K562 (cell line): Measurements from ENCODE around the gene AGO3. TPM values are rescaled to one million over a fixed set of nuclear protein-coding genes. Genes with fewer than 3 reads are reported as not detected.

Source experiments
- ATAC-seq: fragments of 200-7000 bp; cut with Tn5 transposase; 3 replicates; pipeline ENCODE4 v1.9.1; 2020; ENCODE audit warnings: moderate library complexity
- BruUV-seq: library from RNA; stranded (reverse); fragments of 400-500 nt; replicated peaks from 2 replicates; lab custom pipeline; 2021; lab: Mats Ljungman, UMichigan
- CTCF ChIA-PET: fragments of 300-600 bp; formaldehyde crosslinking; extraction: SDS; loops from one replicate; lab custom pipeline; 2021; ENCODE audit warnings: low intra/inter-chr PET ratio; lab: Yijun Ruan, JAX
- POLR2A ChIA-PET: fragments of 300-600, 350-650 bp; sonication (Branson Sonifier 250); formaldehyde crosslinking; extraction: SDS; loops from one replicate; lab custom pipeline; 2021; ENCODE audit warnings: antibody characterized with exemption, inconsistent platforms; lab: Yijun Ruan, JAX
- DNase-seq, 4 experiments: peaks; one replicate each; pipeline versions ENCODE4 v3.0.0 to v3.0.0-alpha.2; 2011 to 2018; ENCODE audit warnings: low spot score in 3 of 4, mixed read lengths in 3 of 4; ENCODE audit errors: extremely low read depth in 1 of 4
- FAIRE-seq: peaks from 2 replicates; lab custom pipeline; 2011; peaks lifted over from hg19 to GRCh38; lab: Jason Lieb, UNC
- H2AFZ ChIP-seq: 2 replicates; pipeline ENCODE4 v1.6.0; 2011; ENCODE audit warnings: low read depth, low read length, control low read depth, inconsistent platforms
- H3K27ac ChIP-seq: fragments of 200-600 bp; 3 replicates; pipeline ENCODE4 v1.8.0; 2011; ENCODE audit warnings: low read depth, mild to moderate bottlenecking, control low read depth, inconsistent platforms, low read length, moderate library complexity, mixed read lengths; ENCODE audit errors: extremely low read depth
- H3K27me3 ChIP-seq, 2 experiments: fragments of 300-600 bp in 1 of 2; 2 replicates in 1 of 2; 3 replicates in 1 of 2; pipeline versions ENCODE4 v1.6.0 to v1.8.0; 2011; ENCODE audit warnings: inconsistent platforms in 2 of 2, low read length in 2 of 2, mild to moderate bottlenecking in 1 of 2, mixed read lengths in 1 of 2, moderate library complexity in 1 of 2; ENCODE audit not compliant: control insufficient read depth in 2 of 2, insufficient read depth in 2 of 2
- H3K36me3 ChIP-seq: fragments of 300-600 bp; 3 replicates; pipeline ENCODE4 v1.8.0; 2011; ENCODE audit warnings: mild to moderate bottlenecking, low read length, inconsistent platforms; ENCODE audit not compliant: control insufficient read depth, insufficient read depth
- H3K4me1 ChIP-seq, 2 experiments: fragments of 200-600 bp in 1 of 2; replicated peaks in 1 of 2; 2 replicates in 1 of 2; 3 replicates in 1 of 2; pipeline versions ENCODE4 v1.5.1 to v1.8.0; 2011; ENCODE audit warnings: inconsistent platforms in 2 of 2, low read length in 2 of 2, mild to moderate bottlenecking in 1 of 2, mixed read lengths in 1 of 2, moderate library complexity in 1 of 2; ENCODE audit not compliant: control insufficient read depth in 2 of 2, insufficient read depth in 2 of 2
- H3K4me2 ChIP-seq: 2 replicates; pipeline ENCODE4 v1.6.1; 2011; ENCODE audit warnings: low read length, control low read depth, inconsistent platforms, mixed read lengths; ENCODE audit not compliant: insufficient read depth
- H3K4me3 ChIP-seq: fragments of 200-600 bp; sonication (generic), shearing (Covaris generic); 2 replicates; pipeline ENCODE4 v1.5.1; 2016; ENCODE audit warnings: control low read depth, inconsistent platforms
- H3K79me2 ChIP-seq: fragments of 200-600 bp; 3 replicates; pipeline ENCODE4 v1.8.0; 2011; ENCODE audit warnings: low read length, inconsistent platforms; ENCODE audit not compliant: control insufficient read depth, insufficient read depth
- H3K9ac ChIP-seq, 2 experiments: 2 replicates each; pipeline versions ENCODE4 v1.6.0 to v1.6.1; 2011; ENCODE audit warnings: low read depth in 2 of 2, low read length in 2 of 2, control low read depth in 1 of 2, inconsistent platforms in 1 of 2, mild to moderate bottlenecking in 1 of 2, mixed read lengths in 1 of 2; ENCODE audit not compliant: insufficient read depth in 1 of 2
- H3K9me1 ChIP-seq: one replicate; pipeline ENCODE4 v1.6.0; 2011; ENCODE audit warnings: inconsistent platforms, mild to moderate bottlenecking, low read length, moderate library complexity; ENCODE audit not compliant: control insufficient read depth, insufficient read depth
- H3K9me3 ChIP-seq: replicated peaks from 2 replicates; pipeline ENCODE4 v1.5.1; 2011; ENCODE audit warnings: low read depth, low read length, inconsistent platforms; ENCODE audit not compliant: control insufficient read depth, insufficient read depth
- H4K20me1 ChIP-seq: replicated peaks from 2 replicates; pipeline ENCODE4 v1.6.1; 2011; ENCODE audit warnings: low read length, inconsistent platforms, mixed read lengths; ENCODE audit not compliant: control insufficient read depth, insufficient read depth
- ADNP ChIP-seq: fragments of 200-800 bp; sonication (Bioruptor generic); IDR thresholded peaks from 2 replicates; pipeline ENCODE4 v1.6.1; 2016; ENCODE audit warnings: missing genetic modification characterization, missing compliant biosample characterization
- BRF2 ChIP-seq: IDR thresholded peaks from 3 replicates; pipeline ENCODE4 v1.6.1; 2011; ENCODE audit warnings: borderline replicate concordance, mild to moderate bottlenecking; ENCODE audit not compliant: insufficient read length, insufficient read depth
- KLF6 ChIP-seq: fragments of 250-450 bp; sonication (Bioruptor Pico); IDR thresholded peaks from 2 replicates; pipeline ENCODE4 v1.4.0; 2020; ENCODE audit warnings: mild to moderate bottlenecking, moderate library complexity, borderline replicate concordance
- RFX7 ChIP-seq: fragments of 250-450 bp; sonication (Bioruptor Pico); IDR thresholded peaks from 2 replicates; pipeline ENCODE4 v1.5.1; 2021; ENCODE audit warnings: mild to moderate bottlenecking
- ZNF140 ChIP-seq: fragments of 250-450 bp; sonication (Bioruptor Pico); IDR thresholded peaks from 2 replicates; pipeline ENCODE4 v1.8.0; 2021; ENCODE audit warnings: moderate library complexity, mild to moderate bottlenecking, inconsistent platforms
- ZNF282 ChIP-seq: sonication (generic); formaldehyde crosslinking; IDR thresholded peaks from 2 replicates; pipeline ENCODE4 v1.8.1; 2023; ENCODE audit warnings: missing genetic modification reagents
- ZNF589 ChIP-seq: fragments of 200-800 bp; sonication (Bioruptor generic); IDR thresholded peaks from 2 replicates; pipeline ENCODE4 v1.6.1; 2016; ENCODE audit warnings: low read depth, missing genetic modification characterization, missing compliant biosample characterization
- WGBS: fragments of 100-300 bp; shearing (Covaris generic); methylation state at CpG from one replicate; pipeline ENCODE4 v1.1.6; 2016; ENCODE audit warnings: low coverage, mixed read lengths; ENCODE audit not compliant: insufficient coverage; ENCODE audit errors: missing lambda C conversion rate; 5-methylcytosine and 5-hydroxymethylcytosine counted together
- in situ Hi-C: fragments of 300-500 bp; cut with MboI; formaldehyde crosslinking; loops from 4 replicates; pipeline ENCODE4 v1.15.0; 2018; ENCODE audit warnings: inconsistent platforms, mixed read lengths
- intact Hi-C: fragments of 100-400 bp; cut with micrococcal nuclease; formaldehyde crosslinking; loops from 2 replicates; pipeline ENCODE4 v1.14.2; 2022
- polyA plus RNA-seq, 8 experiments: library from polyadenylated mRNA; depleted of rRNA in 4 of 8; stranded (reverse) in 5 of 8; unstranded in 3 of 8; fragments of >200 nt; fragmentation: Nextera tagmentation in 2 of 8; fragmentation: Illumina TruSeq in 1 of 8; extraction: Ambion mirVana in 2 of 8; extraction: Trizol in 1 of 8; gene quantifications; 2 replicates each; pipeline versions ENCODE4 v1.2.1 to v1.2.3, GENCODE V29; 2011 to 2014; ENCODE audit warnings: inconsistent platforms in 1 of 8, missing spikeins in 1 of 8
- total RNA-seq, 7 experiments: library from RNA; depleted of rRNA in 6 of 7; stranded (reverse); fragments of >200 nt in 6 of 7; fragmentation: Illumina TruSeq in 2 of 7; extraction: Trizol in 2 of 7; gene quantifications; 2 replicates each; pipeline versions ENCODE4 v1.2.1 to v1.2.3, GENCODE V29; 2011 to 2021; ENCODE audit warnings: low replicate concordance in 1 of 7
- TF ChIP-seq, protein P1 (sequence below): fragments of 150-350 bp; conservative IDR thresholded peaks from 2 replicates; pipeline ENCODE4 v1.6.1; 2014; ENCODE audit warnings: low read length
- TF ChIP-seq, protein P2 (sequence below): fragments of 200-400 bp; formaldehyde crosslinking; IDR thresholded peaks from 2 replicates; pipeline ENCODE4 v1.6.1; 2017; ENCODE audit warnings: mild to moderate bottlenecking, low read depth, low read length, moderate library complexity
- TF ChIP-seq, protein P3 (sequence below), 2 experiments: fragments of 450-650 bp in 1 of 2; sonication (generic) in 1 of 2; formaldehyde crosslinking in 1 of 2; IDR thresholded peaks in 1 of 2; conservative IDR thresholded peaks in 1 of 2; 2 replicates each; pipeline versions ENCODE4 v1.6.1 to v1.8.1; 2016 to 2023; ENCODE audit warnings: mild to moderate bottlenecking in 2 of 2, moderate library complexity in 2 of 2, inconsistent platforms in 1 of 2, missing genetic modification reagents in 1 of 2
- TF ChIP-seq, protein P4 (sequence below): fragments of 450-650 bp; IDR thresholded peaks from 2 replicates; pipeline ENCODE4 v1.6.1; 2016; ENCODE audit warnings: mild to moderate bottlenecking

The AGO3 gene
- total and polyA plus RNA-seq, 9 of the 15 experiments (the other 6 are each of a cell fraction or from before 2014, with no cell fraction given): 4.5 to 41.5 (median 22.7) TPM

- peak overlapping the region in 1 of 2 experiments; percentile 49; a peak in 2 of 4 replicates for H3K9ac ChIP-seq
- no peak overlapping the region for H3K4me3 ChIP-seq
- no peak overlapping the region for H2AFZ ChIP-seq
- intact Hi-C loops: no loop called here
- no peak for ATAC-seq
- no peaks in the 10 kb centered on the region for H3K27me3 ChIP-seq
- POLR2A ChIA-PET: interaction anchor here (0.5 to 1.5 kb wide), 7 partner anchors 8 to 481 kb away, joined by 3 to 6 read pairs (median 3); no protein-coding TSS in a partner anchor
- H3K9me3 ChIP-seq: no peaks in the 10 kb centered on the region
- no peak overlapping the region for H3K27ac ChIP-seq
- peaks cover 11% of the 10 kb centered on the region for H3K79me2 ChIP-seq
- H3K4me2 ChIP-seq: no peak overlapping the region
- H3K9me1 ChIP-seq: peaks cover 5% of the 10 kb centered on the region
- CTCF ChIA-PET: no interaction called here
- no peaks in the 10 kb centered on the region for H4K20me1 ChIP-seq
- H3K36me3 ChIP-seq: peaks cover 62% of the 10 kb centered on the region; the same call in 2 of the 3 replicates
- 83% methylated on average over 8 of the region's 8 CpGs for WGBS
- H3K4me1 ChIP-seq: peaks cover 5 to 30% of the 10 kb centered on the region in 2 experiments; a peak in 4 of 5 replicates
- in situ Hi-C loops: loop anchor here (5.0 kb wide), 1 partner anchor 93 kb away; no protein-coding TSS in a partner anchor
- DNase-seq: no peak
- FAIRE-seq: no peak
- no TSS peak for BruUV-seq
- TF ChIP-seq ZNF282: no peak
- TF ChIP-seq, protein P1, sequence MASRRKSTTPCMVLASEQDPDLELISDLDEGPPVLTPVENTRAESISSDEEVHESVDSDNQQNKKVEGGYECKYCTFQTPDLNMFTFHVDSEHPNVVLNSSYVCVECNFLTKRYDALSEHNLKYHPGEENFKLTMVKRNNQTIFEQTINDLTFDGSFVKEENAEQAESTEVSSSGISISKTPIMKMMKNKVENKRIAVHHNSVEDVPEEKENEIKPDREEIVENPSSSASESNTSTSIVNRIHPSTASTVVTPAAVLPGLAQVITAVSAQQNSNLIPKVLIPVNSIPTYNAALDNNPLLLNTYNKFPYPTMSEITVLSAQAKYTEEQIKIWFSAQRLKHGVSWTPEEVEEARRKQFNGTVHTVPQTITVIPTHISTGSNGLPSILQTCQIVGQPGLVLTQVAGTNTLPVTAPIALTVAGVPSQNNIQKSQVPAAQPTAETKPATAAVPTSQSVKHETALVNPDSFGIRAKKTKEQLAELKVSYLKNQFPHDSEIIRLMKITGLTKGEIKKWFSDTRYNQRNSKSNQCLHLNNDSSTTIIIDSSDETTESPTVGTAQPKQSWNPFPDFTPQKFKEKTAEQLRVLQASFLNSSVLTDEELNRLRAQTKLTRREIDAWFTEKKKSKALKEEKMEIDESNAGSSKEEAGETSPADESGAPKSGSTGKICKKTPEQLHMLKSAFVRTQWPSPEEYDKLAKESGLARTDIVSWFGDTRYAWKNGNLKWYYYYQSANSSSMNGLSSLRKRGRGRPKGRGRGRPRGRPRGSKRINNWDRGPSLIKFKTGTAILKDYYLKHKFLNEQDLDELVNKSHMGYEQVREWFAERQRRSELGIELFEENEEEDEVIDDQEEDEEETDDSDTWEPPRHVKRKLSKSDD: no peak
- TF ChIP-seq, protein P2, sequence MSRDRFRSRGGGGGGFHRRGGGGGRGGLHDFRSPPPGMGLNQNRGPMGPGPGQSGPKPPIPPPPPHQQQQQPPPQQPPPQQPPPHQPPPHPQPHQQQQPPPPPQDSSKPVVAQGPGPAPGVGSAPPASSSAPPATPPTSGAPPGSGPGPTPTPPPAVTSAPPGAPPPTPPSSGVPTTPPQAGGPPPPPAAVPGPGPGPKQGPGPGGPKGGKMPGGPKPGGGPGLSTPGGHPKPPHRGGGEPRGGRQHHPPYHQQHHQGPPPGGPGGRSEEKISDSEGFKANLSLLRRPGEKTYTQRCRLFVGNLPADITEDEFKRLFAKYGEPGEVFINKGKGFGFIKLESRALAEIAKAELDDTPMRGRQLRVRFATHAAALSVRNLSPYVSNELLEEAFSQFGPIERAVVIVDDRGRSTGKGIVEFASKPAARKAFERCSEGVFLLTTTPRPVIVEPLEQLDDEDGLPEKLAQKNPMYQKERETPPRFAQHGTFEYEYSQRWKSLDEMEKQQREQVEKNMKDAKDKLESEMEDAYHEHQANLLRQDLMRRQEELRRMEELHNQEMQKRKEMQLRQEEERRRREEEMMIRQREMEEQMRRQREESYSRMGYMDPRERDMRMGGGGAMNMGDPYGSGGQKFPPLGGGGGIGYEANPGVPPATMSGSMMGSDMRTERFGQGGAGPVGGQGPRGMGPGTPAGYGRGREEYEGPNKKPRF: no peak
- TF ChIP-seq, protein P3, sequence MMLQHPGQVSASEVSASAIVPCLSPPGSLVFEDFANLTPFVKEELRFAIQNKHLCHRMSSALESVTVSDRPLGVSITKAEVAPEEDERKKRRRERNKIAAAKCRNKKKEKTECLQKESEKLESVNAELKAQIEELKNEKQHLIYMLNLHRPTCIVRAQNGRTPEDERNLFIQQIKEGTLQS (IDR thresholded peaks at IDR 0.05): no peak
- TF ChIP-seq, protein P3 (CRISPR knock-in tag; conservative IDR thresholded peaks at IDR 0.05): no peak
- no peak for TF ChIP-seq ADNP (tag)
- TF ChIP-seq RFX7 (CRISPR knock-in tag): no peak
- TF ChIP-seq ZNF140 (CRISPR knock-in tag): no peak
- no peak for TF ChIP-seq KLF6 (CRISPR knock-in tag)
- TF ChIP-seq ZNF589: no peak
- TF ChIP-seq, protein P4, sequence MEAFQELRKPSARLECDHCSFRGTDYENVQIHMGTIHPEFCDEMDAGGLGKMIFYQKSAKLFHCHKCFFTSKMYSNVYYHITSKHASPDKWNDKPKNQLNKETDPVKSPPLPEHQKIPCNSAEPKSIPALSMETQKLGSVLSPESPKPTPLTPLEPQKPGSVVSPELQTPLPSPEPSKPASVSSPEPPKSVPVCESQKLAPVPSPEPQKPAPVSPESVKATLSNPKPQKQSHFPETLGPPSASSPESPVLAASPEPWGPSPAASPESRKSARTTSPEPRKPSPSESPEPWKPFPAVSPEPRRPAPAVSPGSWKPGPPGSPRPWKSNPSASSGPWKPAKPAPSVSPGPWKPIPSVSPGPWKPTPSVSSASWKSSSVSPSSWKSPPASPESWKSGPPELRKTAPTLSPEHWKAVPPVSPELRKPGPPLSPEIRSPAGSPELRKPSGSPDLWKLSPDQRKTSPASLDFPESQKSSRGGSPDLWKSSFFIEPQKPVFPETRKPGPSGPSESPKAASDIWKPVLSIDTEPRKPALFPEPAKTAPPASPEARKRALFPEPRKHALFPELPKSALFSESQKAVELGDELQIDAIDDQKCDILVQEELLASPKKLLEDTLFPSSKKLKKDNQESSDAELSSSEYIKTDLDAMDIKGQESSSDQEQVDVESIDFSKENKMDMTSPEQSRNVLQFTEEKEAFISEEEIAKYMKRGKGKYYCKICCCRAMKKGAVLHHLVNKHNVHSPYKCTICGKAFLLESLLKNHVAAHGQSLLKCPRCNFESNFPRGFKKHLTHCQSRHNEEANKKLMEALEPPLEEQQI: no peak
- TF ChIP-seq BRF2: no peak
Measured at GRCh38 chr1:36094621-36095061, 163.7 kb downstream of the AGO3 start.
